ENCODE measurements around the gene MYO7A.

DNA sequence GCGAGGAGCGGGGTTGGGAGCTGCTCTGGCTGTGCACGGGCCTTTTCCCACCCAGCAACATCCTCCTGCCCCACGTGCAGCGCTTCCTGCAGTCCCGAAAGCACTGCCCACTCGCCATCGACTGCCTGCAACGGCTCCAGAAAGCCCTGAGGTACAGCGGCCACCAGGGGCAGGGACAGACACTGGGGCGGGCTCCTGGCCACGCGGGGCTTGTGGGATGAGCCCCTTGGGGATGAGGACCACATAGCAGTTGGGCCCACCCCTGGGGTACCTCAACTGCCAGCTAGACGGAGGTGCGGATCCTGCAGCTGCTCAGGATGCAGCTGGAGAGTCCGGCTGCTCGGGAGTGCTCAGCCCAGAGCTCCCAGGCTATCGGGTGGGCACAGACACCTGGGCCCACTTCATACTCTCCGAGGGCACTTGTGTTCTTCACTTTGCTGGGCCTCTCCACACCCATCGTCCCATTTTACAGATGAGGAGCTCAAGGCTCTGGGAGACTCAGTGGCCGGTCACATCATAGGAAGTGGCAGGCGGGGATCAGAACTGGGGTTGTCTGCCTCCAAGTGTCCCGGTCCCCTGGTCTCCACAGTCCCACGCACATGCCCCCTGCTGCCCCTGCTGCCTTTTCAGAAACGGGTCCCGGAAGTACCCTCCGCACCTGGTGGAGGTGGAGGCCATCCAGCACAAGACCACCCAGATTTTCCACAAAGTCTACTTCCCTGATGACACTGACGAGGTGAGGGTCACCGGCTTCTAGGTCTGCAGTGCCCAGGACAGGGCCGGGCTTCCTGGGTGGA lies 77.6 kb downstream of the MYO7A start:
- TF ChIP-seq CTCF (IDR thresholded peaks at IDR 0.05) = no peak
- no peak for TF ChIP-seq POLR2A (IDR thresholded peaks at IDR 0.05)
- TF ChIP-seq POLR2AphosphoS5 (IDR thresholded peaks at IDR 0.05) = no peak
- no peak for TF ChIP-seq EP300 (IDR thresholded peaks at IDR 0.05)
